B cell (primary cell): ENCODE data around the gene DNAJC11.
A peak's percentile ranks its signal among the peaks of the same experiment; 100 is the strongest.

Experiments used
- EZH2 ChIP-seq: IDR thresholded peaks from 2 replicates; pipeline ENCODE4 v1.6.1; 2012; ENCODE audit warnings: borderline replicate concordance, low read depth, mild to moderate bottlenecking, moderate library complexity, low read length; ENCODE audit not compliant: insufficient read depth, poor library complexity, severe bottlenecking
- TF ChIP-seq, protein P1 (sequence below): fragments of 200-600 bp; IDR thresholded peaks from one replicate; pipeline ENCODE4 v1.8.0; 2022; ENCODE audit warnings: antibody characterized with exemption, mild to moderate bottlenecking

GRCh38 chr1:6646499-6647148 lies 55.0 kb downstream of the DNAJC11 start:
- TF ChIP-seq, protein P1, sequence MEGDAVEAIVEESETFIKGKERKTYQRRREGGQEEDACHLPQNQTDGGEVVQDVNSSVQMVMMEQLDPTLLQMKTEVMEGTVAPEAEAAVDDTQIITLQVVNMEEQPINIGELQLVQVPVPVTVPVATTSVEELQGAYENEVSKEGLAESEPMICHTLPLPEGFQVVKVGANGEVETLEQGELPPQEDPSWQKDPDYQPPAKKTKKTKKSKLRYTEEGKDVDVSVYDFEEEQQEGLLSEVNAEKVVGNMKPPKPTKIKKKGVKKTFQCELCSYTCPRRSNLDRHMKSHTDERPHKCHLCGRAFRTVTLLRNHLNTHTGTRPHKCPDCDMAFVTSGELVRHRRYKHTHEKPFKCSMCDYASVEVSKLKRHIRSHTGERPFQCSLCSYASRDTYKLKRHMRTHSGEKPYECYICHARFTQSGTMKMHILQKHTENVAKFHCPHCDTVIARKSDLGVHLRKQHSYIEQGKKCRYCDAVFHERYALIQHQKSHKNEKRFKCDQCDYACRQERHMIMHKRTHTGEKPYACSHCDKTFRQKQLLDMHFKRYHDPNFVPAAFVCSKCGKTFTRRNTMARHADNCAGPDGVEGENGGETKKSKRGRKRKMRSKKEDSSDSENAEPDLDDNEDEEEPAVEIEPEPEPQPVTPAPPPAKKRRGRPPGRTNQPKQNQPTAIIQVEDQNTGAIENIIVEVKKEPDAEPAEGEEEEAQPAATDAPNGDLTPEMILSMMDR, result peak; percentile 76
- TF ChIP-seq EZH2, result no peak
